ENCODE measurements around the gene EPHX1.

EPHX1 gene

DNA sequence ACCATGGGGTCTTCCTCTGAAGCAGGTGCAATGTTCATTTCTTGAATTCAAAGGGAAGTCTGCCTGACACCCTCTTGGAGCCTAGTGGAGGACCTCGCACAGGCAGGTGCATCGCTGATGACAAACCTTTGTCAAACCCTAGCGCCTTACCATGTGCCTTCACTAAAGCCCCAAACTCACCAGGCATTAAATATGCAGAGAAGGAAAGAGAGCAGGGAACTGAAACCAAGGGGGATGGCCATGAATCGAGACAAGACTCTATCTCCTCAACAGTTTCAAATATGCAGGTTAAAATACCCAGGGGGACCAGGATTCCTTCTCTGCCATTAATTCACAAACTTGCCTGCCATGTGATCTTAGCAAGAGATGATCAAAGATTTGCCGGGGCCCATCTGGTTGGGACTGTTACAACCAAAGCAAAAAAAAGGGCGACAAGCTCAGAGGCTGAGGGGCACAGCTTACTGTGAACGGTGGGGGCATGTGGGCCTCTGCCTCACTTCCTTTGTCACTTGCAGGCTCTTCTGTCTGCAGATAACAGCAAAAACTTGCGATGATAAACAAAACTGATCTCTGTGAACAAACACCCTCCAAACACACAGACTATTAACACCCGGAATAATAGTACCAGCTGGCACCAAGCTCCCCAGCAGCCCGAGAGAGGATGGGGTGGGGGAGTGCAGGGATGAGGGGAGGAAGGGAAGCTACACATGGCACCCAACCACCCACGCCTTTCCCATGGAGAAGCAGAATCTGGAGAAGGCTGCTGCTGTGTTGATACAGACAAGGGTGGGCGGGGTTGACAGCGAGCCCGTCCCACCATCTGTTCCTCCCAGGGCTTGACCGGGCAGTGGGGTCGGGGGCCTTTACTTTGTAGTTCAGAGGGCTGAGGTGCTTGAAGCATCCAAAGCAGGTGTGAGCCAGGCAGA lies 38.4 kb downstream of the EPHX1 start:
- Histone ChIP-seq H3K9me3 (replicated peaks; ENCODE audit: low read length) (no peaks in the 10 kb centered on the region), H3K36me3 (ENCODE audit: insufficient read depth, low read length) (peaks cover 20% of the 10 kb centered on the region), H3K9ac (ENCODE audit: low read depth, low read length) (no peak overlapping the region), H3K4me3 (ENCODE audit: low read length) (no peak overlapping the region), H3K4me2 (ENCODE audit: low read length) (no peak overlapping the region), H3K27me3 (ENCODE audit: control insufficient read depth, insufficient read depth, low read length) (no peaks in the 10 kb centered on the region), H3K4me1 (ENCODE audit: control insufficient read depth, insufficient read depth, low read length) (peaks cover 2% of the 10 kb centered on the region)

DNA sequence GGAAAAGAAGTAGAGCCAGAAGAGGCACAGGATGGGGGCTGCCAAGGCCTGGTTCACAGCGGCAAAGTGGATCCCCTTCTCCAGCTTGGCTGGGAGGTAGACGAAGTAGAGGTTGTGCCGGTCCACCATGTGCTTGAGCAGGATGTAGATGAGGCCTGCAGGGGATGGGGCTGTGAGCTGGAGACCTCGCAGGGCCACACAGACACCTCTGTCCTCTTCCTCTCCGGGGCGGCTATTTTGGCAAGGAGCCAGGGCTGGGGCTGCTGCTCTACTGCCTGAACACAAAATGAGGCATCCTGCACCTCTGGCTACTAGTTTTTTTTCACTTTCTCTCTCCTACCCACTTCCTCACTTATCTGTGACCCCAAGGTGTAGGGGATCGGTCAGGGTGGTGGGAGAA lies 40.0 kb downstream of the EPHX1 start:
- no peaks in the 10 kb centered on the region for H3K9me3 ChIP-seq (replicated peaks; ENCODE audit: low read length)
- peaks cover 2% of the 10 kb centered on the region for H3K4me1 ChIP-seq (ENCODE audit: control insufficient read depth, insufficient read depth, low read length)
- peaks cover 34% of the 10 kb centered on the region for H3K36me3 ChIP-seq (ENCODE audit: insufficient read depth, low read length)
- no peak overlapping the region for H3K4me3 ChIP-seq (ENCODE audit: low read length)
- H3K9ac ChIP-seq (ENCODE audit: low read depth, low read length) = no peak overlapping the region
- H3K4me2 ChIP-seq (ENCODE audit: low read length) = no peak overlapping the region
- H3K27me3 ChIP-seq (ENCODE audit: control insufficient read depth, insufficient read depth, low read length) = no peaks in the 10 kb centered on the region

- H3K36me3 ChIP-seq (ENCODE audit: insufficient read depth, low read length) = peaks cover 37% of the 10 kb centered on the region
Observed at GRCh38 chr1:225850370-225850769, 40.4 kb downstream of the EPHX1 start.

DNA sequence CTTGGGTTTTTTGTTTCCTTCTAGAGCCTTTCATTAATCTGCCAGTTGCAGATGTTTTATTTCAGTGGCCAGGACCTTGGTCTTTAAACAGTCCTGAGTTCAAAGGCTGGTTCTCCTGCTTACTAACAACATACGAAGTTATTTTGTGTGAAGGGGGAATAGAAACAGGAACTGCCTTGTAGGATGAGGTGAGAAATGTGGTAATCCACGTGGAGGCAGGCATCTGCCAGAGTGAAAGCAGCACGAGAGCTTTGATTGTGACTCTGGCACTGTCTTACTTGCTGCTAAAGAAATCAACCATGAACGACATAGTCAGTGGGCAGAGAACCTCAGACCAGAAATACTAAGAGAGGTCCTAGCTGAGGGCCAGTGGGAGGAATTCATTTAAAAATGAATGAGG lies 41.9 kb downstream of the EPHX1 start:
- no peak overlapping the region for H3K4me2 ChIP-seq (ENCODE audit: low read length)
- no peaks in the 10 kb centered on the region for H3K9me3 ChIP-seq (replicated peaks; ENCODE audit: low read length)
- peaks cover 31% of the 10 kb centered on the region for H3K36me3 ChIP-seq (ENCODE audit: insufficient read depth, low read length)
- no peaks in the 10 kb centered on the region for H3K27me3 ChIP-seq (ENCODE audit: control insufficient read depth, insufficient read depth, low read length)
- no peak overlapping the region for H3K4me3 ChIP-seq (ENCODE audit: low read length)
- H3K9ac ChIP-seq (ENCODE audit: low read depth, low read length) = no peak overlapping the region
- peaks cover 2% of the 10 kb centered on the region for H3K4me1 ChIP-seq (ENCODE audit: control insufficient read depth, insufficient read depth, low read length)

More at GRCh38 chr1:225850370-225850769, 40.4 kb downstream of the EPHX1 start:
- no peaks in the 10 kb centered on the region for H3K27me3 ChIP-seq (ENCODE audit: control insufficient read depth, insufficient read depth, low read length)
- no peak overlapping the region for H3K4me2 ChIP-seq (ENCODE audit: low read length)
- H3K9me3 ChIP-seq (replicated peaks; ENCODE audit: low read length) = no peaks in the 10 kb centered on the region
- peaks cover 2% of the 10 kb centered on the region for H3K4me1 ChIP-seq (ENCODE audit: control insufficient read depth, insufficient read depth, low read length)
- no peak overlapping the region for H3K9ac ChIP-seq (ENCODE audit: low read depth, low read length)
- H3K4me3 ChIP-seq (ENCODE audit: low read length) = no peak overlapping the region

DNA sequence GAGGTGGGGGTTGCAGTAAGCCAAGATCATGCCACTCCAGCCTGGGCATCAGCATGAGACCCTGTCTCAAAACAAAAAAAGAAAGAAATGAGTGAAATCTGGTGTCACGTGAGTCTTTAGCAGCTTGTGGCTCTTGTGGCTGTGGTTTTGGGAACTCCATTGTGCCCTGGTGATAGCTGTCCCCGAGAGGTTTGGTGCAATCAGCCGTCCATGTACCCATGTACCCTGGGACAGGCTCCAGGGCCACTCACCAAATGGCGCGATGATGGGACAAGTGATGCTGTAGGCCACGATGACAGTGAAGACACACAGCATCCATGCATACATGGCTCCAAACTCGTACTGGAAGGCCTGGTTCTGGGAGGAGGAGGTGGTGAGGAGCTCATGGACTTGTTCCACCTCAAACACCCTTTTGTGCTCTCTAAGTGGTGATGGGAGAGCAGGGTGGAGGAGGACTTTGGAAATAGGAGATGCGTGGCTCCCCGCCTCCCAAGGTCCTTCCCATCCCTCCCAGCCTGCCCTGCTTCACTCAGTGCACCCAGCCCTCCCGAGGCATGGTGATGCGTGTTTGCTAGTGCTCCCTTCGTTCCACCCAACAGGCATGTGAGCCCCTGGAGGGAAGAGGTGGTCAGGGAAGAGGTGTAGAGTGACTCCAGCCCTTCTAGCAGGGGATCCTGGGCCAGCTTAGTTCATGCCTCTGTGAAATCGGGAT lies 42.6 kb downstream of the EPHX1 start:
- H3K4me1 ChIP-seq (ENCODE audit: control insufficient read depth, insufficient read depth, low read length) = peaks cover 2% of the 10 kb centered on the region
- no peaks in the 10 kb centered on the region for H3K27me3 ChIP-seq (ENCODE audit: control insufficient read depth, insufficient read depth, low read length)
- H3K9me3 ChIP-seq (replicated peaks; ENCODE audit: low read length) = no peaks in the 10 kb centered on the region
- H3K9ac ChIP-seq (ENCODE audit: low read depth, low read length) = no peak overlapping the region
- H3K36me3 ChIP-seq (ENCODE audit: insufficient read depth, low read length) = peaks cover 29% of the 10 kb centered on the region
- H3K4me3 ChIP-seq (ENCODE audit: low read length) = no peak overlapping the region
- H3K4me2 ChIP-seq (ENCODE audit: low read length) = no peak overlapping the region

- H3K27me3 ChIP-seq (ENCODE audit: control insufficient read depth, insufficient read depth, low read length) = no peaks in the 10 kb centered on the region
- no peaks in the 10 kb centered on the region for H3K9me3 ChIP-seq (replicated peaks; ENCODE audit: low read length)
- peaks cover 2% of the 10 kb centered on the region for H3K4me1 ChIP-seq (ENCODE audit: control insufficient read depth, insufficient read depth, low read length)
- H3K36me3 ChIP-seq (ENCODE audit: insufficient read depth, low read length) = peaks cover 34% of the 10 kb centered on the region
- no peak overlapping the region for H3K4me3 ChIP-seq (ENCODE audit: low read length)
- no peak overlapping the region for H3K4me2 ChIP-seq (ENCODE audit: low read length)
- no peak overlapping the region for H3K9ac ChIP-seq (ENCODE audit: low read depth, low read length)
Observed at GRCh38 chr1:225853441-225853840, 43.5 kb downstream of the EPHX1 start.

DNA sequence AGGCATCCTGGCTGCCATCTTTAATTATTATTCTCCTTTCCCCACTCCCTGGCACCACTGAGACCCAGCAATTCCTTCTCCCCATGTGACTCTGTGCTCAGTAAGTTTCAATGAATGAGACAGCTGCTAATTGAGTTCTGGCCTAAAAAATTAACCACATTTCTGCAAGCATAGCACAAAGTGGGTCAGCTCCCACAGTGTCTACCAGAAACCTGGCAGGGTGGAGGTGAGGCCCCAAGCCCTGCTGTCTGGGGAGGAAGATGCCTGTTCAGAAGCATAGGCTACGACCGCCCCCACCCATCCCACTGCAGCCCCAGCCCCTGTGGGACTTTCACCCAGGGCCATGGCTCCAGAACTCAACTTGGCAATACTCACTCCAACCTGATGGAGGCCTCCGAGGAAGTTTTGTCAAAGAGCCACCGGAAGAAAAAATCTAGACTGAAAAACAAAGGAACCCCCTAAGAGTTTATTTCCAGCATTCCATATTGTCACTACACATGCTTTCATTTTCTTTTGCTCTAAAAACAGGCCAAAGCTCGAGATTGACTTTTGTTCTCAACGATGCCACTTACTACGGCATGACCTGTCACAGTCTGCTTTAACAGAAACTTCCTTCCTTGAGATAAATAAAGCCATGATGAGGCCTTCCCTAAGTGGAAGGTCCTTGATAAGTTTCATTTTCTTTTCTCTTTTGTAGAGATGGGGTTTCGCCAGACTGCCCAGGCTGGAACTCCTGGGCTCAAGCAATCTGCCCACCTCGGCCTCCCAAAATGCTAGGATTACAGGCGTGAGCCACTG lies 45.8 kb downstream of the EPHX1 start:
- no peak overlapping the region for H3K4me3 ChIP-seq (ENCODE audit: low read length)
- peaks cover 49% of the 10 kb centered on the region for H3K36me3 ChIP-seq (ENCODE audit: insufficient read depth, low read length)
- H3K9me3 ChIP-seq (replicated peaks; ENCODE audit: low read length) = no peaks in the 10 kb centered on the region
- H3K4me2 ChIP-seq (ENCODE audit: low read length) = no peak overlapping the region
- H3K4me1 ChIP-seq (ENCODE audit: control insufficient read depth, insufficient read depth, low read length) = no peaks in the 10 kb centered on the region
- no peaks in the 10 kb centered on the region for H3K27me3 ChIP-seq (ENCODE audit: control insufficient read depth, insufficient read depth, low read length)
- no peak overlapping the region for H3K9ac ChIP-seq (ENCODE audit: low read depth, low read length)

DNA sequence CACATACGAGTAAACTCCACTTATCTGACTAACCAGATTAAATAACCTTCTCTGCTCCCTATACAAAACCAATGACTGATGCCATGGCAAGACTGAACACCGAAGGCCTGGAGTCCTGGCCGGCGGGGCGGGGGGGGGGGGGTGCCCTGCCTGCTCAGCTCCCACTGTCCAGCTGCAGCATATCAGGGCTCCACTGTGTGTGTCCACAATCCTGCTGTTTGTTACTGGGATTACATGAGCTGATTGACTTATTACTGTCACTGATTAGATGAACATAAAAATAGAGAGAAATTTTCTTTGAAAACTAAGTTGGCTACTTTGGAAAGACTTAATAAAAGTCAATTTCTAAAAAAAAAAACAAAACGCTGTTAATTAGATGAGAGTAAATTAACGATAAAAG lies 47.3 kb downstream of the EPHX1 start:
- no peak overlapping the region for H3K9ac ChIP-seq (ENCODE audit: low read depth, low read length)
- no peaks in the 10 kb centered on the region for H3K4me1 ChIP-seq (ENCODE audit: control insufficient read depth, insufficient read depth, low read length)
- H3K9me3 ChIP-seq (replicated peaks; ENCODE audit: low read length) = no peaks in the 10 kb centered on the region
- H3K4me3 ChIP-seq (ENCODE audit: low read length) = no peak overlapping the region
- no peak overlapping the region for H3K4me2 ChIP-seq (ENCODE audit: low read length)
- peaks cover 62% of the 10 kb centered on the region for H3K36me3 ChIP-seq (ENCODE audit: insufficient read depth, low read length)
- no peaks in the 10 kb centered on the region for H3K27me3 ChIP-seq (ENCODE audit: control insufficient read depth, insufficient read depth, low read length)

- Histone ChIP-seq H3K4me3 (ENCODE audit: low read length) (no peak overlapping the region), H3K36me3 (ENCODE audit: insufficient read depth, low read length) (peaks cover 62% of the 10 kb centered on the region), H3K27me3 (ENCODE audit: control insufficient read depth, insufficient read depth, low read length) (no peaks in the 10 kb centered on the region), H3K4me2 (ENCODE audit: low read length) (no peak overlapping the region), H3K4me1 (ENCODE audit: control insufficient read depth, insufficient read depth, low read length) (peaks cover 8% of the 10 kb centered on the region), H3K9me3 (replicated peaks; ENCODE audit: low read length) (no peaks in the 10 kb centered on the region), H3K9ac (ENCODE audit: low read depth, low read length) (no peak overlapping the region)
Observed at GRCh38 chr1:225859151-225859550, 49.2 kb downstream of the EPHX1 start.

GRCh38 chr1:225860107-225860506 lies 50.2 kb downstream of the EPHX1 start:
- peaks cover 9% of the 10 kb centered on the region for H3K4me1 ChIP-seq (ENCODE audit: control insufficient read depth, insufficient read depth, low read length)
- H3K4me3 ChIP-seq (ENCODE audit: low read length) = no peak overlapping the region
- H3K9ac ChIP-seq (ENCODE audit: low read depth, low read length) = no peak overlapping the region
- H3K27me3 ChIP-seq (ENCODE audit: control insufficient read depth, insufficient read depth, low read length) = no peaks in the 10 kb centered on the region
- no peak overlapping the region for H3K4me2 ChIP-seq (ENCODE audit: low read length)
- peaks cover 54% of the 10 kb centered on the region for H3K36me3 ChIP-seq (ENCODE audit: insufficient read depth, low read length)
- no peaks in the 10 kb centered on the region for H3K9me3 ChIP-seq (replicated peaks; ENCODE audit: low read length)

DNA sequence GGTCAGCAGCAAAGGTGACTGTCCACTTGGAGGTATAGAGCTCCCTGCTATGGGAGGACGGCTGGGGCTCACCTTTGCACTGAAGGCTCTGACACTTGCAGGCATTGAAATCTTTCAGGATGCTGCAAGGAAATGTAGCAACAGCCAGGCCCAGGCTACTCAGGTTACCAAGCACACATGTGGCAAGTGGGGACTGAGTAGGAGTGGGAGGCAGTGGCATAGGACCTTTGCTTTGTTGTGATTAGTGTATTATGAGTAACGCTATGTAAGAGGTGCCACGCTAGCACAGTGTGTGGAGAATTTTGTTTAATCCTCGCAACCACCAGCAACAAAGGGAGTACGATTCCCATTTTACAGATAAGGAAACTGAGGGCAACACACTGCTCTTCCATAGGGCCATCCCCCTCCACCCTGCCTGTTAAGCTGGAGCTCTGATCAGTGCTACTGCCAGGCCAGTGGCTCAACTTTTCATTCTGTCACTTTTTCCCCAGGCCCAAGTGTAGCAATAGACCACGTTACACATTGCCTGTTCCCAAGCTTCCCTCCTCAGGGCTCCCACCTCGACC lies 51.0 kb downstream of the EPHX1 start:
- H3K27me3 ChIP-seq (ENCODE audit: control insufficient read depth, insufficient read depth, low read length) = no peaks in the 10 kb centered on the region
- peaks cover 57% of the 10 kb centered on the region for H3K36me3 ChIP-seq (ENCODE audit: insufficient read depth, low read length)
- no peak overlapping the region for H3K4me3 ChIP-seq (ENCODE audit: low read length)
- H3K4me1 ChIP-seq (ENCODE audit: control insufficient read depth, insufficient read depth, low read length) = peaks cover 14% of the 10 kb centered on the region
- no peak overlapping the region for H3K9ac ChIP-seq (ENCODE audit: low read depth, low read length)
- no peak overlapping the region for H3K4me2 ChIP-seq (ENCODE audit: low read length)
- H3K9me3 ChIP-seq (replicated peaks; ENCODE audit: low read length) = no peaks in the 10 kb centered on the region

Measured in skeletal muscle satellite cell (primary cell).